Smooth muscle cell (in vitro differentiated cells): ENCODE results near the gene CEP290. TPM values are rescaled to one million over a fixed set of nuclear protein-coding genes. Genes with fewer than 3 reads are reported as not detected.
A peak's percentile ranks its signal among the peaks of the same experiment; 100 is the strongest.

Experiments
- DNase-seq: peaks from one replicate; lab custom pipeline; 2025; ENCODE audit not compliant: unreplicated experiment; lab: John Stamatoyannopoulos, UW
- H2AFZ ChIP-seq: fragments of 200-600 bp; sonication (generic); 2 replicates; pipeline ENCODE4 v1.6.0; 2016; ENCODE audit warnings: antibody characterized with exemption, low read depth, mild to moderate bottlenecking
- H3F3A ChIP-seq: fragments of 200-600 bp; sonication (generic); 2 replicates; pipeline ENCODE4 v1.6.0; 2017; ENCODE audit warnings: antibody characterized with exemption, low read depth
- H3K27ac ChIP-seq: fragments of 200-600 bp; sonication (generic); 2 replicates; pipeline ENCODE4 v1.5.1; 2016; ENCODE audit warnings: low read depth, mild to moderate bottlenecking
- H3K27me3 ChIP-seq: fragments of 200-600 bp; sonication (generic); 2 replicates; pipeline ENCODE4 v1.6.1; 2016; ENCODE audit warnings: low read depth, mild to moderate bottlenecking
- H3K36me3 ChIP-seq: fragments of 200-600 bp; sonication (generic); 2 replicates; pipeline ENCODE4 v1.5.1; 2016; ENCODE audit warnings: low read depth
- H3K4me1 ChIP-seq: fragments of 200-600 bp; sonication (generic); 2 replicates; pipeline ENCODE4 v1.5.1; 2016; ENCODE audit warnings: low read depth
- H3K4me2 ChIP-seq: fragments of 200-600 bp; sonication (generic); 2 replicates; pipeline ENCODE4 v1.6.0; 2016; ENCODE audit warnings: mild to moderate bottlenecking
- H3K4me3 ChIP-seq: fragments of 200-600 bp; sonication (generic); 2 replicates; pipeline ENCODE4 v1.5.1; 2016; ENCODE audit warnings: mild to moderate bottlenecking
- H3K79me2 ChIP-seq: fragments of 200-600 bp; sonication (generic); 2 replicates; pipeline ENCODE4 v1.6.0; 2016; ENCODE audit warnings: low read depth, mild to moderate bottlenecking
- H3K9ac ChIP-seq: fragments of 200-600 bp; sonication (generic); 2 replicates; pipeline ENCODE4 v1.6.0; 2016; ENCODE audit warnings: low read depth
- H3K9me3 ChIP-seq: fragments of 200-600 bp; sonication (generic); replicated peaks from 2 replicates; pipeline ENCODE4 v1.5.1; 2016; ENCODE audit warnings: low read depth
- H4K20me1 ChIP-seq: fragments of 200-600 bp; sonication (generic); 2 replicates; pipeline ENCODE4 v1.6.0; 2016; ENCODE audit warnings: low read depth
- WGBS: methylation state at CpG from one replicate; pipeline ENCODE4 v1.1.7; 2016; ENCODE audit warnings: low lambda C conversion rate; 5-methylcytosine and 5-hydroxymethylcytosine counted together
- polyA plus RNA-seq: library from polyadenylated mRNA; unstranded; fragments of >200 nt; fragmentation: Nextera tagmentation; extraction: Ambion mirVana; gene quantifications from 2 replicates; pipeline ENCODE4 v1.2.1, GENCODE V29; 2016
- total RNA-seq: library from RNA; depleted of rRNA; stranded (reverse); fragments of >200 nt; gene quantifications from 2 replicates; pipeline ENCODE4 v1.2.3, GENCODE V29; 2014
- TF ChIP-seq, protein P1 (sequence below): fragments of 200-600 bp; sonication (generic); IDR thresholded peaks from 2 replicates; pipeline ENCODE4 v1.5.1; 2017; ENCODE audit warnings: borderline replicate concordance, mild to moderate bottlenecking, antibody characterized with exemption; ENCODE audit not compliant: insufficient read depth, poor library complexity, severe bottlenecking

CEP290 gene
- 13.2 and 22.2 TPM in 2 replicates for total RNA-seq
- 10.4 and 13.8 TPM in 2 replicates for polyA plus RNA-seq

- TF ChIP-seq, protein P1, sequence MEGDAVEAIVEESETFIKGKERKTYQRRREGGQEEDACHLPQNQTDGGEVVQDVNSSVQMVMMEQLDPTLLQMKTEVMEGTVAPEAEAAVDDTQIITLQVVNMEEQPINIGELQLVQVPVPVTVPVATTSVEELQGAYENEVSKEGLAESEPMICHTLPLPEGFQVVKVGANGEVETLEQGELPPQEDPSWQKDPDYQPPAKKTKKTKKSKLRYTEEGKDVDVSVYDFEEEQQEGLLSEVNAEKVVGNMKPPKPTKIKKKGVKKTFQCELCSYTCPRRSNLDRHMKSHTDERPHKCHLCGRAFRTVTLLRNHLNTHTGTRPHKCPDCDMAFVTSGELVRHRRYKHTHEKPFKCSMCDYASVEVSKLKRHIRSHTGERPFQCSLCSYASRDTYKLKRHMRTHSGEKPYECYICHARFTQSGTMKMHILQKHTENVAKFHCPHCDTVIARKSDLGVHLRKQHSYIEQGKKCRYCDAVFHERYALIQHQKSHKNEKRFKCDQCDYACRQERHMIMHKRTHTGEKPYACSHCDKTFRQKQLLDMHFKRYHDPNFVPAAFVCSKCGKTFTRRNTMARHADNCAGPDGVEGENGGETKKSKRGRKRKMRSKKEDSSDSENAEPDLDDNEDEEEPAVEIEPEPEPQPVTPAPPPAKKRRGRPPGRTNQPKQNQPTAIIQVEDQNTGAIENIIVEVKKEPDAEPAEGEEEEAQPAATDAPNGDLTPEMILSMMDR = no peak
- peak; percentile 93 for DNase-seq
- Histone ChIP-seq H4K20me1 (peaks cover 8% of the 10 kb centered on the region), H3K4me2 (peak within 1 kb of the TSS; percentile 89), H3K36me3 (no peaks in the 10 kb centered on the region), H3K4me1 (peaks cover 14% of the 10 kb centered on the region), H3K9me3 (no peaks in the 10 kb centered on the region), H3K27ac (peak within 1 kb of the TSS; percentile 51), H3K79me2 (peaks cover 29% of the 10 kb centered on the region), H3F3A (no peaks in the 10 kb centered on the region), H2AFZ (peak within 1 kb of the TSS; percentile 98), H3K9ac (peak within 1 kb of the TSS; percentile 58), H3K4me3 (peak within 1 kb of the TSS; percentile 89), H3K27me3 (no peaks in the 10 kb centered on the region)
- WGBS = 1% methylated on average over 49 of the region's 49 CpGs
Observed at GRCh38 chr12:88141774-88142609, at the start of gene CEP290, which contains the start of gene TMTC3. CEP290 (minus strand) TSS chr12:88142088; CDS start chr12:88141307, 781 bp downstream. TMTC3 (plus strand) TSS chr12:88142307; CDS start chr12:88148316, 6,009 bp downstream.

- WGBS = 90% methylated on average over 1 of the region's 1 CpG
Observed at GRCh38 chr12:88188180-88188579, 46.3 kb upstream of the CEP290 start.

GRCh38 chr12:88187571-88187970 lies 45.7 kb upstream of the CEP290 start:
- TF ChIP-seq, protein P1 = no peak
- H3K4me2 ChIP-seq = no peak overlapping the region
- no peak overlapping the region for H3K9ac ChIP-seq
- H2AFZ ChIP-seq = no peak overlapping the region
- no peaks in the 10 kb centered on the region for H4K20me1 ChIP-seq
- no peak overlapping the region for H3K27ac ChIP-seq
- no peaks in the 10 kb centered on the region for H3K79me2 ChIP-seq
- no peak overlapping the region for H3K4me3 ChIP-seq
- H3K36me3 ChIP-seq = no peaks in the 10 kb centered on the region
- DNase-seq = no peak
- H3K27me3 ChIP-seq = no peaks in the 10 kb centered on the region
- H3F3A ChIP-seq = no peaks in the 10 kb centered on the region
- H3K4me1 ChIP-seq = no peaks in the 10 kb centered on the region
- WGBS = 98% methylated on average over 2 of the region's 2 CpGs
- H3K9me3 ChIP-seq = no peaks in the 10 kb centered on the region

More at GRCh38 chr12:88188180-88188579, 46.3 kb upstream of the CEP290 start:
- Histone ChIP-seq H4K20me1 (no peaks in the 10 kb centered on the region), H3K27me3 (no peaks in the 10 kb centered on the region), H3K4me3 (no peak overlapping the region), H3K4me1 (no peaks in the 10 kb centered on the region), H3K4me2 (no peak overlapping the region), H3K27ac (peak overlapping the region; percentile 2), H3K9ac (no peak overlapping the region), H2AFZ (no peak overlapping the region), H3K9me3 (no peaks in the 10 kb centered on the region), H3F3A (no peaks in the 10 kb centered on the region), H3K79me2 (no peaks in the 10 kb centered on the region), H3K36me3 (no peaks in the 10 kb centered on the region)
- TF ChIP-seq, protein P1 = no peak
- DNase-seq = no peak
